Measurements from ENCODE around the gene GOLGA7B. TPM values are rescaled to one million over a fixed set of nuclear protein-coding genes. Genes with fewer than 3 reads are reported as not detected.

The GOLGA7B gene
- polyA plus RNA-seq, 5 donors: 0.14 to 0.55 (median 0.34) TPM

- DNase-seq: no peak
Observed at GRCh38 chr10:97894092-97894491, 44.4 kb downstream of the GOLGA7B start.

- DNase-seq: no peak
Observed at GRCh38 chr10:97895084-97895483, 45.4 kb downstream of the GOLGA7B start.

GRCh38 chr10:97895915-97896314 is 46.3 kb downstream of the GOLGA7B start:
- no peak for DNase-seq

- DNase-seq: no peak
Observed at GRCh38 chr10:97896756-97897358, 47.2 kb downstream of the GOLGA7B start.

GRCh38 chr10:97898429-97898828 is 48.8 kb downstream of the GOLGA7B start:
- no peak for DNase-seq

GRCh38 chr10:97901381-97901780 is 51.7 kb downstream of the GOLGA7B start:
- DNase-seq: no peak

GRCh38 chr10:97903128-97904017 is 53.7 kb downstream of the GOLGA7B start:
- DNase-seq: no peak

GRCh38 chr10:97904018-97904381 is 54.4 kb downstream of the GOLGA7B start:
- no peak for DNase-seq

- DNase-seq: no peak
Observed at GRCh38 chr10:97904576-97904975, 54.9 kb downstream of the GOLGA7B start.

GRCh38 chr10:97905276-97905675 is 55.6 kb downstream of the GOLGA7B start:
- no peak for DNase-seq

GRCh38 chr10:97907211-97907610 is 57.6 kb downstream of the GOLGA7B start:
- no peak for DNase-seq

GRCh38 chr10:97907830-97908229 is 58.2 kb downstream of the GOLGA7B start:
- DNase-seq: no peak

GRCh38 chr10:97910661-97911060 is 61.0 kb downstream of the GOLGA7B start:
- DNase-seq: no peak

- DNase-seq: no peak
Observed at GRCh38 chr10:97911217-97911616, 61.6 kb downstream of the GOLGA7B start.

- DNase-seq: no peak
Observed at GRCh38 chr10:97913193-97913592, 63.5 kb downstream of the GOLGA7B start.

- no peak for DNase-seq
Observed at GRCh38 chr10:97913614-97914013, 64.0 kb downstream of the GOLGA7B start.

GRCh38 chr10:97914171-97914836 is 64.7 kb downstream of the GOLGA7B start:
- DNase-seq: no peak

- DNase-seq: peak; percentile 65 to 66
Observed at GRCh38 chr10:97914837-97915211, 65.2 kb downstream of the GOLGA7B start.

GRCh38 chr10:97915346-97916131 is 65.9 kb downstream of the GOLGA7B start:
- DNase-seq: no peak

GRCh38 chr10:97916586-97916985 is 66.9 kb downstream of the GOLGA7B start:
- peak in 1 of 2 donors; percentile 34 for DNase-seq

GRCh38 chr10:97919012-97919411 is 69.4 kb downstream of the GOLGA7B start:
- no peak for DNase-seq

GRCh38 chr10:97920865-97921264 is 71.2 kb downstream of the GOLGA7B start:
- no peak for DNase-seq
